ENCODE results near the gene TP53AIP1. TPM values are rescaled to one million over a fixed set of nuclear protein-coding genes. Genes with fewer than 3 reads are reported as not detected.

TP53AIP1 gene
- total RNA-seq, 1 experiment from 2014 or later = 0.11 TPM

DNA sequence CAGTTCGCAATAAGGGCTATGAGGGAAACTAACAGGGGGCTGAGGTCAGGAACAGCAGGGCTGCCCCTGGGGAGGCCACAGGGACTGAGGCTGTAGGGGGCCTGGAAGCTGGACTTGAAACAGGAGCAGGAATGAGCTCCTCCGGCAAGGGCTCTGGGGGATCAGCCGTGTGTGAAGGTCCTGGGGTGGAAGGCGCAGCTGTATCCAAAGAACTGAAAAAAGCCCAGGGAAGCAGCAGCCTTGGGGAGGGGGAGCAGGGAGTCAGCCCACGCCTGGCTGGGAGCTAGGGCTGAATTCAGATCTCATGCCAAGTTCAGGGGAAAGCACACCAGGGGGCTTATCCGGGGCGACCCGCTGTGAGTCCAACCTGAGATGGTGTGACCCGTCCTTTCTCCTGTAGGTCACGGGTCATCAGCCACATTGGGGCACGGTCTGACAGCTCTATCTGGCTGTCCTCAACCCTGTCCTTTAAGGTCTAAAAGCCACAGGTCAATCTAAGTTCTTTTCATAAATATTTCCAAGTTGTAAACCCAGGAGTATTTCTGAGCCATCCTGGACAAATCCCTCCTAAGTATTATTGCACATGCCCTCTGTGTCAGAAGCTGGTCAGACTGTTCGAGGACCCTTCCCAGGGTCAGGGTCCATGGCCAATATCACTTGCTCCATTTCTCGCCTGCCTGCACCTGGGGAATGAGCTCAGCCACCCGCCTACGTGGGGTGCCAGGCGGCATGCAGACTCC lies 18.0 kb downstream of the TP53AIP1 start:
- Histone ChIP-seq H3K36me3 (ENCODE audit: control insufficient read depth, insufficient read depth, low read length) (no peaks in the 10 kb centered on the region), H3K4me3 (ENCODE audit: low read depth, low read length) (no peak overlapping the region), H3K4me1 (no peaks in the 10 kb centered on the region), H3K27me3 (replicated peaks; ENCODE audit: control insufficient read depth, insufficient read depth, low read length) (no peaks in the 10 kb centered on the region; the same call in 1 of the 2 replicates), H3K9me3 (no peaks in the 10 kb centered on the region)
- no TSS peak for BruUV-seq (replicated peaks)
- Mint-ChIP-seq H3K9me3 (ENCODE audit: unreplicated experiment) (no peaks in the 10 kb centered on the region), H3K27me3 (ENCODE audit: insufficient read depth, unreplicated experiment) (peaks cover 32% of the 10 kb centered on the region), H3K36me3 (ENCODE audit: insufficient read depth, unreplicated experiment) (no peaks in the 10 kb centered on the region), H3K4me1 (ENCODE audit: low read depth, unreplicated experiment) (no peaks in the 10 kb centered on the region), H3K4me3 (ENCODE audit: unreplicated experiment) (no peak overlapping the region), H3K27ac (ENCODE audit: unreplicated experiment) (no peak overlapping the region)
- intact Hi-C loops (cut with micrococcal nuclease; ENCODE audit: unreplicated experiment) = no loop called here
- ChIA-PET CTCF (interaction anchor here (0.9 to 1.4 kb wide), 2 partner anchors 24 to 31 kb away, joined by 4 to 5 read pairs; no protein-coding TSS in a partner anchor), POLR2A (no interaction called here)
- TF ChIP-seq CTCF (IDR thresholded peaks at IDR 0.05; ENCODE audit: insufficient read depth in 1 of 2, low read depth in 1 of 2, low read length in 1 of 2, severe bottlenecking in 1 of 2, unreplicated experiment in 1 of 2) = no peak
- DNase-seq = no peak

DNA sequence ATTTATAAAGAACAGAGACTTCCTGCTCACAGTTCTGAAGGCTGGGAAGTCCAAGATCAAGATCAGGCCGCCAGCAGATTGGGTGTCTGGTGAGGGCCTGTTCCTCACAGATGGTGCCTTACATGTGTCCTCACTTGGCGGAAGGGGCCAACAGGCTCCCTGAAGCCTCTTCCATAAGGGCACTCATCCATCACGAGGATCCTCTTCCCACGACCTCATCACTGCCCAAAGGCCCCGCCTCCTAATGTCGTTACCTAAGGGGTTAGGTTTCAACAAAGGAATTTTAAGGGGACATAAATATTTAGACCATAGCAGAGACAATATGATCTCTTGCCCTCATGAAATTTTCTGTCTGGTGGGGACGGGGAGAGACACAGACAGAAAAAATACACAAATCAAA lies 18.6 kb downstream of the TP53AIP1 start:
- DNase-seq = no peak
- Mint-ChIP-seq H3K27ac (ENCODE audit: unreplicated experiment) (no peak overlapping the region), H3K36me3 (ENCODE audit: insufficient read depth, unreplicated experiment) (no peaks in the 10 kb centered on the region), H3K27me3 (ENCODE audit: insufficient read depth, unreplicated experiment) (peaks cover 29% of the 10 kb centered on the region), H3K9me3 (ENCODE audit: unreplicated experiment) (no peaks in the 10 kb centered on the region), H3K4me1 (ENCODE audit: low read depth, unreplicated experiment) (no peaks in the 10 kb centered on the region), H3K4me3 (ENCODE audit: unreplicated experiment) (no peak overlapping the region)
- TF ChIP-seq CTCF (IDR thresholded peaks at IDR 0.05; ENCODE audit: insufficient read depth in 1 of 2, low read depth in 1 of 2, low read length in 1 of 2, severe bottlenecking in 1 of 2, unreplicated experiment in 1 of 2) = no peak
- Histone ChIP-seq H3K9me3 (no peaks in the 10 kb centered on the region), H3K36me3 (ENCODE audit: control insufficient read depth, insufficient read depth, low read length) (no peaks in the 10 kb centered on the region), H3K27me3 (replicated peaks; ENCODE audit: control insufficient read depth, insufficient read depth, low read length) (no peaks in the 10 kb centered on the region; the same call in 1 of the 2 replicates), H3K4me3 (ENCODE audit: low read depth, low read length) (no peak overlapping the region), H3K4me1 (no peaks in the 10 kb centered on the region)
- POLR2A ChIA-PET = no interaction called here
- BruUV-seq (replicated peaks) = no TSS peak
- CTCF ChIA-PET = interaction anchor here (1.4 kb wide), 1 partner anchor 25 kb away, joined by 5 read pairs; no protein-coding TSS in a partner anchor
- intact Hi-C loops (cut with micrococcal nuclease; ENCODE audit: unreplicated experiment) = no loop called here

GRCh38 chr11:128921793-128922192 lies 20.9 kb downstream of the TP53AIP1 start:
- Histone ChIP-seq H3K4me1 (no peaks in the 10 kb centered on the region), H3K27me3 (replicated peaks; ENCODE audit: control insufficient read depth, insufficient read depth, low read length) (no peaks in the 10 kb centered on the region), H3K36me3 (ENCODE audit: control insufficient read depth, insufficient read depth, low read length) (no peaks in the 10 kb centered on the region), H3K4me3 (ENCODE audit: low read depth, low read length) (no peak overlapping the region), H3K9me3 (no peaks in the 10 kb centered on the region)
- ChIA-PET POLR2A (no interaction called here), CTCF (no interaction called here)
- DNase-seq = no peak
- Mint-ChIP-seq H3K36me3 (ENCODE audit: insufficient read depth, unreplicated experiment) (no peaks in the 10 kb centered on the region), H3K27ac (ENCODE audit: unreplicated experiment) (no peak overlapping the region), H3K9me3 (ENCODE audit: unreplicated experiment) (no peaks in the 10 kb centered on the region), H3K4me3 (ENCODE audit: unreplicated experiment) (no peak overlapping the region), H3K27me3 (ENCODE audit: insufficient read depth, unreplicated experiment) (peaks cover 20% of the 10 kb centered on the region), H3K4me1 (ENCODE audit: low read depth, unreplicated experiment) (no peaks in the 10 kb centered on the region)
- TF ChIP-seq CTCF (IDR thresholded peaks at IDR 0.05; ENCODE audit: insufficient read depth in 1 of 2, low read depth in 1 of 2, low read length in 1 of 2, severe bottlenecking in 1 of 2, unreplicated experiment in 1 of 2) = no peak
- intact Hi-C loops (cut with micrococcal nuclease; ENCODE audit: unreplicated experiment) = no loop called here
- BruUV-seq (replicated peaks) = no TSS peak

Data from Caco-2 (cell line).